ENCODE measurements around the gene MDM1. TPM values are rescaled to one million over a fixed set of nuclear protein-coding genes. Genes with fewer than 3 reads are reported as not detected.

MDM1 gene
- total and polyA plus RNA-seq, 9 donors: 11.2 to 21.8 (median 13.4) TPM

GRCh38 chr12:68280240-68280639, 51.9 kb downstream of the MDM1 start:
- DNase-seq: no peak
- Histone ChIP-seq H3K9me3 (replicated peaks; ENCODE audit: control insufficient read depth, low read depth, low read length) (no peaks in the 10 kb centered on the region), H3K36me3 (ENCODE audit: control insufficient read depth, insufficient read depth, low read length) (no peaks in the 10 kb centered on the region), H3K27ac (ENCODE audit: low read length) (no peak overlapping the region), H3K4me3 (ENCODE audit: low read length) (no peak overlapping the region), H3K4me1 (ENCODE audit: control insufficient read depth, insufficient read depth, low read length) (no peaks in the 10 kb centered on the region), H3K27me3 (ENCODE audit: control insufficient read depth, insufficient read depth, low read length) (no peaks in the 10 kb centered on the region)
- 80% methylated on average over 1 of the region's 2 CpGs for WGBS (ENCODE audit: insufficient coverage)

- DNase-seq: no peak
- Histone ChIP-seq H3K4me1 (ENCODE audit: control insufficient read depth, insufficient read depth, low read length) (no peaks in the 10 kb centered on the region), H3K27me3 (ENCODE audit: control insufficient read depth, insufficient read depth, low read length) (no peaks in the 10 kb centered on the region), H3K4me3 (ENCODE audit: low read length) (no peak overlapping the region), H3K36me3 (ENCODE audit: control insufficient read depth, insufficient read depth, low read length) (no peaks in the 10 kb centered on the region), H3K27ac (ENCODE audit: low read length) (no peak overlapping the region), H3K9me3 (replicated peaks; ENCODE audit: control insufficient read depth, low read depth, low read length) (no peaks in the 10 kb centered on the region)
- no CpG with 5 or more reads among the region's 5 CpGs for WGBS (ENCODE audit: insufficient coverage)
These were observed 52.7 kb downstream of the MDM1 start for GRCh38 chr12:68279227-68280054.

- no CpG with 5 or more reads among the region's 6 CpGs for WGBS (ENCODE audit: insufficient coverage)
- Histone ChIP-seq H3K9me3 (replicated peaks; ENCODE audit: control insufficient read depth, low read depth, low read length) (no peaks in the 10 kb centered on the region), H3K36me3 (ENCODE audit: control insufficient read depth, insufficient read depth, low read length) (no peaks in the 10 kb centered on the region), H3K4me3 (ENCODE audit: low read length) (no peak overlapping the region), H3K4me1 (ENCODE audit: control insufficient read depth, insufficient read depth, low read length) (no peaks in the 10 kb centered on the region), H3K27me3 (ENCODE audit: control insufficient read depth, insufficient read depth, low read length) (no peaks in the 10 kb centered on the region), H3K27ac (ENCODE audit: low read length) (no peak overlapping the region)
- DNase-seq: no peak
These were observed 55.7 kb downstream of the MDM1 start for GRCh38 chr12:68276402-68276930.

- H3K27ac ChIP-seq (ENCODE audit: low read length): no peak overlapping the region
- H3K4me1 ChIP-seq (ENCODE audit: control insufficient read depth, insufficient read depth, low read length): no peaks in the 10 kb centered on the region
- H3K4me3 ChIP-seq (ENCODE audit: low read length): no peak overlapping the region
- DNase-seq: no peak
- no peaks in the 10 kb centered on the region for H3K36me3 ChIP-seq (ENCODE audit: control insufficient read depth, insufficient read depth, low read length)
- no peaks in the 10 kb centered on the region for H3K27me3 ChIP-seq (ENCODE audit: control insufficient read depth, insufficient read depth, low read length)
- H3K9me3 ChIP-seq (replicated peaks; ENCODE audit: control insufficient read depth, low read depth, low read length): no peaks in the 10 kb centered on the region
These were observed 59.4 kb downstream of the MDM1 start for GRCh38 chr12:68272732-68273131.

GRCh38 chr12:68271346-68271745, 60.8 kb downstream of the MDM1 start:
- Histone ChIP-seq H3K9me3 (replicated peaks; ENCODE audit: control insufficient read depth, low read depth, low read length) (no peaks in the 10 kb centered on the region), H3K4me3 (ENCODE audit: low read length) (no peak overlapping the region), H3K27me3 (ENCODE audit: control insufficient read depth, insufficient read depth, low read length) (no peaks in the 10 kb centered on the region), H3K27ac (ENCODE audit: low read length) (no peak overlapping the region), H3K4me1 (ENCODE audit: control insufficient read depth, insufficient read depth, low read length) (no peaks in the 10 kb centered on the region), H3K36me3 (ENCODE audit: control insufficient read depth, insufficient read depth, low read length) (no peaks in the 10 kb centered on the region)
- no peak for DNase-seq
- 57% methylated on average over 6 of the region's 8 CpGs for WGBS (ENCODE audit: insufficient coverage)

- H3K36me3 ChIP-seq (ENCODE audit: control insufficient read depth, insufficient read depth, low read length): no peaks in the 10 kb centered on the region
- no peak for DNase-seq
- H3K27ac ChIP-seq (ENCODE audit: low read length): no peak overlapping the region
- no peaks in the 10 kb centered on the region for H3K27me3 ChIP-seq (ENCODE audit: control insufficient read depth, insufficient read depth, low read length)
- WGBS (ENCODE audit: insufficient coverage): 100% methylated on average over 1 of the region's 3 CpGs
- no peaks in the 10 kb centered on the region for H3K4me1 ChIP-seq (ENCODE audit: control insufficient read depth, insufficient read depth, low read length)
- H3K9me3 ChIP-seq (replicated peaks; ENCODE audit: control insufficient read depth, low read depth, low read length): no peaks in the 10 kb centered on the region
- H3K4me3 ChIP-seq (ENCODE audit: low read length): no peak overlapping the region
These were observed 61.8 kb downstream of the MDM1 start for GRCh38 chr12:68270358-68270757.

- Histone ChIP-seq H3K27me3 (ENCODE audit: control insufficient read depth, insufficient read depth, low read length) (no peaks in the 10 kb centered on the region), H3K27ac (ENCODE audit: low read length) (no peak overlapping the region), H3K9me3 (replicated peaks; ENCODE audit: control insufficient read depth, low read depth, low read length) (no peaks in the 10 kb centered on the region), H3K4me3 (ENCODE audit: low read length) (no peak overlapping the region), H3K4me1 (ENCODE audit: control insufficient read depth, insufficient read depth, low read length) (no peaks in the 10 kb centered on the region), H3K36me3 (ENCODE audit: control insufficient read depth, insufficient read depth, low read length) (no peaks in the 10 kb centered on the region)
- DNase-seq: no peak
- WGBS (ENCODE audit: insufficient coverage): 100% methylated on average over 1 of the region's 2 CpGs
These were observed 62.4 kb downstream of the MDM1 start for GRCh38 chr12:68269779-68270178.

GRCh38 chr12:68268967-68269366, 63.2 kb downstream of the MDM1 start:
- no peak for DNase-seq
- H3K4me3 ChIP-seq (ENCODE audit: low read length): no peak overlapping the region
- H3K4me1 ChIP-seq (ENCODE audit: control insufficient read depth, insufficient read depth, low read length): no peaks in the 10 kb centered on the region
- no peaks in the 10 kb centered on the region for H3K36me3 ChIP-seq (ENCODE audit: control insufficient read depth, insufficient read depth, low read length)
- H3K27ac ChIP-seq (ENCODE audit: low read length): no peak overlapping the region
- no peaks in the 10 kb centered on the region for H3K27me3 ChIP-seq (ENCODE audit: control insufficient read depth, insufficient read depth, low read length)
- no peaks in the 10 kb centered on the region for H3K9me3 ChIP-seq (replicated peaks; ENCODE audit: control insufficient read depth, low read depth, low read length)

GRCh38 chr12:68267892-68268396, 64.2 kb downstream of the MDM1 start:
- 40% methylated on average over 2 of the region's 6 CpGs for WGBS (ENCODE audit: insufficient coverage)
- Histone ChIP-seq H3K36me3 (ENCODE audit: control insufficient read depth, insufficient read depth, low read length) (no peaks in the 10 kb centered on the region), H3K27ac (ENCODE audit: low read length) (no peak overlapping the region)

GRCh38 chr12:68264857-68265256, 67.3 kb downstream of the MDM1 start:
- no peak for DNase-seq
- Histone ChIP-seq H3K27me3 (ENCODE audit: control insufficient read depth, insufficient read depth, low read length) (no peaks in the 10 kb centered on the region), H3K9me3 (replicated peaks; ENCODE audit: control insufficient read depth, low read depth, low read length) (no peaks in the 10 kb centered on the region), H3K4me1 (ENCODE audit: control insufficient read depth, insufficient read depth, low read length) (no peaks in the 10 kb centered on the region), H3K36me3 (ENCODE audit: control insufficient read depth, insufficient read depth, low read length) (no peaks in the 10 kb centered on the region), H3K4me3 (ENCODE audit: low read length) (no peak overlapping the region), H3K27ac (ENCODE audit: low read length) (no peak overlapping the region)
- no CpG with 5 or more reads among the region's 2 CpGs for WGBS (ENCODE audit: insufficient coverage)

More at GRCh38 chr12:68267892-68268396, 64.2 kb downstream of the MDM1 start:
- Histone ChIP-seq H3K9me3 (replicated peaks; ENCODE audit: control insufficient read depth, low read depth, low read length) (no peaks in the 10 kb centered on the region), H3K4me1 (ENCODE audit: control insufficient read depth, insufficient read depth, low read length) (no peaks in the 10 kb centered on the region), H3K27me3 (ENCODE audit: control insufficient read depth, insufficient read depth, low read length) (no peaks in the 10 kb centered on the region), H3K4me3 (ENCODE audit: low read length) (no peak overlapping the region)
- DNase-seq: no peak

Data from muscle of leg (tissue), 11 donors.